HG03342 (cell line): ENCODE measurements around the gene WDR86.
A peak's percentile ranks its signal among the peaks of the same experiment; 100 is the strongest.

Experiments
- ATAC-seq: cut with Tn5 transposase; IDR thresholded peaks from one replicate; pipeline ENCODE4 v1.9.1; 2021; ENCODE audit warnings: mild to moderate bottlenecking, moderate library complexity; ENCODE audit not compliant: unreplicated experiment

WDR86 gene

DNA sequence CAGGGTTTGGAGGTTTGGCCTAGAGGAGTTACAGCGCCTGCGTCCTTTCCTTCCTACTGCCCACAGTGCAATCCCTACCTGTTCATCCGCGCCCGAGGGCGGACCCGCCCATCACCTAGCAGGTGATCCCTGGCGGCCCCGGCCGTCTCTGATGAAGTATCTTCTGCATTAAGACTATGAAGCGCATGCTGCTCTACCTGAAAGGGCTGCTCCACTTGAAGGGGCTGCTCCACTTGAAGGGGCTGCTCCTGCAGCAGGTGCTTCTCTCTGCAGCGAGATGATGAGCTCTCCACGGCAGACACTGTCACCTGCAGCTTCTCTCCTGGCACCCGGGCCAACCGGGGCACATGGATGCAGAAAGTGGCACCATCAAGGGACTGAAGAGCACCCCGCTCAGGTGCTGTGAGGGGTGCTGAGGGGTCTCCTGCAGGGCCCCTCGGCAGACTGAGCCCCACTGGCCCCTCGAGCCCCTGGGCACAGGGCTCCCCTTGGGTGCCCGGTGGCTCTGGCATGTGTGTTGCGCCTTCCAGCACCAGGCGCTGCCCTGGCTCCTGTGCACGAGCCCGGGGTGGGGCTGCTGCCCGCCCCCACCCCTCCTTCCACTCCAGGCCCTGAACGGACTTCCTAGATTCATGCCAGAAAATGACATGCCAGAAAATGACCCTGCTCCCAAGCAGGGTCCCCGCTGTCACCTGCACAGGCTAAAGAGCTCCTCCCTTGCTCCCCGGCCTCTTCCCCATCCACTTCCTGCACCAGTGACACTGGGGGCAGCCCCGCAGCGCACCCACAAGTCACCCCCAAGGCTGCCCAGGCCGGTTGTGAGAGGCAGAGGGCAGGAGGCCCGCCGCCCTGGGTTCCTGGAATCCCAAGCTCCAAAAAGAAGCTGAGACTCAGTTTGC, 29.4 kb downstream of the WDR86 start:
- no peak for ATAC-seq

DNA sequence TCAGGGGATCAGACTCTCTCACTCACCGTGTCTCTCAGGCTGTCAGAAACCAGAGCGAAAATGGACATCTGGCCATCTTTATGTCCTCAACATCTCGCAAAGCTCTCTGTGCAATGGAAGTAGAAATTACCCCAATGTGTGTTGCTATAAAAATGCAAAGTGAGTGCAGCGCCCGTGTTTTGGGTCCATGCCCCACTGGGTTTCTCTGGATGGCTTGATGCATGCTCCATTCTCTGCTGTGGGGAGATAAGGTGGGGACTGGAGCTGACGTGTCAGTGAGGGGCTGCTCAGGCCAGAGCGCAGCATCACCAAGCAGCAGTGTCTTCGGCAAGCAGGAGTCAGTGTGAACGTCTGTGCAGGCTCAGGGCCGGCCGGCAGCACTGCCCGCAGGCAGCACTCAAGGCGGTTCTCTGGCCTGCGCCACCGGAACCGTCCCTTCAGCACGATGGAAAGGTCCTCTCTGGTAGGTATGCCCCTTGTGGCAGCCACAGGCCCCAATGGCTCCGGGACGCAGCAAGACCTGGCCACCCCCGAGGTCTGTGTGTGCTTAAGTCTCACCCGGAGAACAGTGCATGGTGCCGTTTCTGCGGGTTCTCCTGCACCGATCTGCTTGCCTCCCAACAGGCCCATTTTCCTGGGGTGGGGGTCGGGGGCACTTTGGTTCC, 30.2 kb downstream of the WDR86 start:
- no peak for ATAC-seq

DNA sequence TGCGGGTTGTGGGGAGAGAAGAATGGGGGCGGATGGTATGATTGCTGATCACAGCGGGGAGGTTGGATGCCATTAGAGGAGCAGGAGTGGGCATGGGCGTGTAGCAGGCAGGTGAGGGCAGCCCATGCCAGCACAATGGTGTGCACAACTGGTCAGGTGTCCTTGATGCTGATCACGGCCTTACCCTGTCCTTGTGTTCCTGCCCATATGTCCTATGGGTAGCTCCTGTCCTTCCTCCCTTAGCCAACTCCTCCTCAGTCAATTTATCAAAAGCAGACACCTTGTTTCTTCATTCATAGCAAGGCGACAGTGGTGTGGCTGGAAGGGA, 30.7 kb downstream of the WDR86 start:
- no peak for ATAC-seq

DNA sequence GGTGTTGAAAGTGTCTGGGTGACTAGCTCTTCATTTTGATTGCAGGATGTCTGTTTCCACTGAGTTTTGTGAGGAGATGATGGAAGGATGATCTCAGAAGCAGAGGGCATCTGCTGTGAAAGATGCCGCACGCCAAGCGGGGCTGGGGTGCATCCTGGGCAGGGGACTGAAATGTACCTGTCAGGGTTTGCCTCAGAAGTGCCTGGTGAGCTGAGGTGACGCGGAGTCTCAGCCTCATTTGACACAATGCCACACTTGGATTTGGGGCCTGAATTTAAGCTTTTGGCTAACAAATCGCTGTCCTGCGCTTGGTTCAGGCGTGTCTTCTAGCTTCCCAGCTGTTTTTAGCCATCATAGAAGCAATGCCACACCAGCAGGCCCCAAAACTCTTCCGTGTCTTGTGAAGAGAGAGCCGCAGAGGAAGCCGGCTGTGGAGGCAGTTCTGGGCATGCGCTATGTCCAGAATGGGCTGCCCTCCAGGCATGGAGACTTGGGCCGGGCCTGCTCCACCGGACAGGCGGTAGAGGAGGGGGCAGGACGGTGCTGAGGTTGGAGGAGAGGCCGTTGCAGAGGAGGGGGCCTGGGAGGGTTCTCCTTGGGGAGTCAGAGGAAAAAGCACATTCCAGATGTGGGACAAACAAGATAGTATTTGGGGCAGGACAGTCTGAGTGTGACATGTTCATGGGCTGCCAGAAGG, 31.2 kb downstream of the WDR86 start:
- ATAC-seq: no peak

DNA sequence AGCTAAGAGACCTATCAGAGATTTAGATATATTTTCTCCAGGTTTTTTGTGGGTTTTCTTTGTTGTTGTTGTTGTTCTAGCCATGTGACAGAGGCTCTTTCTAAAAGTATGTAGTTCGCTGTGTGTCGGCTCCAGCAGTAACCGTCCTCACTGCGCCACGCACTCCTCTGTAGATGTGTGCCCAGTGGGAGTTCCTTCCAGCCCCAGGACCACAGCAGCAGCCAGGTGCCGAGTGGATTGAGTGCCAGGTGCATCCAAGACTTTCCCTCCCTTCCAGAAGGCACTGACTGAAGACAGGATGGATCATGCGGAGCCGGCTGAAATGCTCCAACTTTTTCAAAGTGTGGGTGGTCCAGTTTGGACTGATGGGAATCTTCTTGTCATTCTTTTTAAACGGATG, 31.8 kb downstream of the WDR86 start:
- ATAC-seq: no peak

DNA sequence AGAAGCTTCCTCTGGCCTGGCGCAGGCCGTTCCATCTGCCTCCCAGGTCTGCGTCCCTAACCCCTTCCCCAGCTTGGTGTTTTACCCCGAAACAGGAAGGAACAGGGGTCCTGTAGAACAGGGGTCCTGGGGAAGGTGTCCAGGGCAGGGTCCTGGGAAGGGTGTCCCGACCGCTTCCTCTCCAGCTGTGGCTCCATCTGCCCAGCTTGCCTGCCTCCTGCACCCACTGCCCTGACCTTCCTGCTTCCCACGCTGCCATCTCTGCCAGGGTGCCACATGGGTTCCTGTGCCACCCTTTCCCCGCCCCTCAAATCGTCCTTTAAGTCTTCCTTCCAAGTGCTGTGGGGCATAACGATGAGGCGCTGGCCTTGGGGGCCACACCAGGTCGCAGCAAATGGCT, 32.4 kb downstream of the WDR86 start:
- no peak for ATAC-seq

DNA sequence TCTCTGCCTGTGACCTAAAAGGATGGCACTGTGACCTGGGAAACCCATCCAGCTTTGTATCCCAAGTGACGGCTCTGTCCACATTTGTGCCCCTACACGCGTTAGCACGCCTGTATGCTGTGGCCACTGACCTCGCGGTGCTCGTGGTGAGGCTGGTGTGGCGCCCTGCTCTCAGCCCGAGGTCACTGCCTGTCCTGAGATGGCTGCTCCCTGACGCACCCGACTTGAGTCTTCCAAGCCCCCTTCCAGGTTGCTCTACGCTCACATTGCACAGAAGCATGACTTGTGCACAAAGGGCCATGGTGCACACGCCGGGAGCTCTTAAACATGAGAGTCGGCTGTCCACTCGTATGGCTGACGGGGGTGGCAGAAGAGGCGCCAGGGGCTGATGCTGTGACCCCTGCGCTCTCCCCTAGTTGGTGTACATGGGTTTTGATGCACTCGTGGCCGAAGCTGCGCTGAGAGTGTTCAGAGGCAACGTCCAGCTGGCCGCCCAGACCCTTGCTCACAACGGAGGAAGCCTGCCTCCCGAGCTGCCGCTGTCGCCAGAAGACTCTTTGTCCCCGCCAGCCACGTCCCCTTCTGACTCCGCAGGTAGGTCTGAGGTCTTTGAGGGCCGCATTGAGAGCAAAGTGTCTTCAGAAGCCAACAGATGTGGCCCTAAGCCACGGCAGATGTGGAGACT, 33.5 kb downstream of the WDR86 start:
- no peak for ATAC-seq

DNA sequence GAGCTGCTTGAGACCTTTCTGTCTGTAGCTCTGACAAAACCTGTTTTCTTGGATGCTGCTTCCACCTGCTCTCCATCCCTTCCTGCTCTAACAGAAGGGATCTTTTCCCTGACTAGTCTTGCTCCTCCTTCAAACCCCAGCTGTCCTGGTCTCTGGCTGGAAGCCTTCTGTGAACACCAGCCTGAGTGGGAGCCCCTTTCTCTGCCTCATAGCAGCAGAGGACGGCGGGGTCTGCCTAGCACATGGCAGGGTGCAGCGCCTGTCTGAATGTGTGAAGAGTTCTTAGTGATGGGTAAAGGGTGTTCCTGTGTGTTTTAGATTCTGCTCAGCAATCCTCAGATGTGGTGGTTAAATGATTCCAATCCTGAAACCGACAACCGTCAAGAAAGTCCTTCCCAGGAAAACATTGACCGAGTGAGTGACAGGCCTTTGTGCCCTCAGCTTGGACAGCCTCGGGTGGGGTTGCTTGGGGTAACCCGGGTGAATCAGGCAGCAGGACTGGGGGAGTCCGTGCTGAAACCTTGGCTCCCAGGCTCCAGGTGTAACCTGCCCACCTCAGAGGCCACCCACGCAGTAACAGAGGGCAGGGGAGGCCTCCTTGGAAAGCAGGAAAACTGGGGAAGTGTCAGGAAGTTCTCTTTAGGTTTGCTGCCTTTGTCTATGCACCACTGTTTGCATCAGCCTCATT, 34.2 kb downstream of the WDR86 start:
- ATAC-seq: no peak

DNA sequence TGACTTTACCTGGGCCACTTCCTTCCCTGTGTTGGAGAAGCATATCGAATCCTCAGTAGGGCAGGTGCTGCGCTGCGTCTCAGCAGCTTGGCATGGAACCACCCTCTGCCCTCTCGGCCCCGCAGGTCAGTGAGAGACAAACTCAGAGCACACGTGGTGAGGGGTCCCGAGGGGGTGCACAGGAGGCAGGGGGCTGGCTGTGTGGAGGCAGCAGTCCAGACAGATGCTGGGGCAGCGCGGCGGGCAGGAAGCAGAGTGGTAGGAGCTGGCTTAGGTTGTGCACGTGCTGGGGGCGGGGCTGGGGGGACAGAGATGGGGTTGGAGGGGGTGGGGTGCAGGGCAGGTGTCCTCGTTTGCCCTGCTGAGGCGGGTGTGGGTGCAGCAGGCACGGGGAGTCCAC, 35.1 kb downstream of the WDR86 start:
- ATAC-seq: no peak

DNA sequence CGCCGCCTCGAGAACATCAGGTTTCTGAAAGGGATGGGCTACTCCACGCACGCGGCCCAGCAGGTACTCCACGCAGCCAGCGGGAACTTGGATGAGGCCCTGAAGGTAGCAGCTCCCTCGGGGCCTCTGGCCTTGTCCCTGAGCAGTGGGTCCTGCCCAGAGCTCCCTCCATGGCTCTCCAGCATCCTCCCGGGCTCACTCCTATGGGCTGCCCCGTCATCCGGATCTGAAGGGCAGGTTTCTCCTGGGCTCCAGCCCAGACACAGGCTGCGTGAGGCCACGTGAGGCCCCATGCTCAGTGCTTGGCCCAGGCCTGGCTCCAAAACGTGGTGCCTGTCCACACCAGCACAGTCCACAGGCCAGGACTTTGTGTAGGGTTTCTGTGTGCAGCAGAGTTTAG, 35.7 kb downstream of the WDR86 start:
- ATAC-seq: no peak

DNA sequence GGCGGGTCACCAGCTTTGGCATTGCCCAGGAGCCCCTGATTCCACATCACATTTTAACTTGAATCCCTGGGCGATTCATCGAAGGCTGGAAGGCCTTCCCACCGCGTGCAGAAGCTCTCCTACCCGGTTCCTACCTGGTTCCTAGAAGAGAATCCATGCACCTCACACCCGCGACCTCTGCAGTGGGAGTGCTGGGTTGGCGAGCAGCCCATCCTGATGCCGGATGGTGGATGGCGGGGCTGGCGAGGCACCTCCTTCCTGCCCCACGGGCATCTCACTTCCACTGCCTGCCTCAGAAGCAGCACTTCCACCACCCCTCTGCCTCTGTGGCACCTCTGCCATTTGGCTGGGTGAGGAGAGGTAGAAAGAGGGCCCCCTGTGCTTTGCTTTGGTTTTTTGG, 36.2 kb downstream of the WDR86 start:
- no peak for ATAC-seq

DNA sequence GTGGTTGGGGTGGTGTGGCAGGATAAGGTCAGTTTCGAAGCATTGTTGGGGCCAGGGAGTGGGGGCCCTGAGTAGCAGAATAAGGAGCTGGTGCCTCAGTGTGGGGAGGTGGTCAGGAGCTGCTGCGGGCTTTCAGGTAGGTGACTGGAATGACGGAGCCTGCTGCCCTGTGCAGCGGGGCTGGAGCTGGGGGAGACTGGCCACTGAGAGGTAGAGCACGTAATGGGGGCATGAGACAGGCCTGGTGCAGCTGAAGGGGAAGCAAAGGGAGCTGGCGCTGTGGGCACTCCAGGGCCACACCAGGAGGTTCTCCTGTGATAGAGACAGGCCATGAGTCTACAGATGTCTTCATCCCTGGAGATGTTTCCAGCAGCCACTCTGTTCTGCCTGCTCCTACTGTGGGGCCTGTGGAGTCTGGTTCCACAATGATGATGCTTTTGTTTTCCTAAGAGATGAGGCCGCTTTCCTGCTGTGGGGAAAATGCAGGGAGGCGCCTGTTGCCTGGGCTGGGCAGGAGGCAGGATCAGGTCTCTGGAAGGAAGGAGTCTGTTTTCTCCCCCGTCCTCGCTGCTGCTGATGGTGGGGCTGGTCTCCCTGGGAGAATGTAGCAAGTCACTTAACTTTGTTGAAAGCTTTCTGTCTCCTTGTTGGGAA, 37.1 kb downstream of the WDR86 start:
- ATAC-seq: no peak

DNA sequence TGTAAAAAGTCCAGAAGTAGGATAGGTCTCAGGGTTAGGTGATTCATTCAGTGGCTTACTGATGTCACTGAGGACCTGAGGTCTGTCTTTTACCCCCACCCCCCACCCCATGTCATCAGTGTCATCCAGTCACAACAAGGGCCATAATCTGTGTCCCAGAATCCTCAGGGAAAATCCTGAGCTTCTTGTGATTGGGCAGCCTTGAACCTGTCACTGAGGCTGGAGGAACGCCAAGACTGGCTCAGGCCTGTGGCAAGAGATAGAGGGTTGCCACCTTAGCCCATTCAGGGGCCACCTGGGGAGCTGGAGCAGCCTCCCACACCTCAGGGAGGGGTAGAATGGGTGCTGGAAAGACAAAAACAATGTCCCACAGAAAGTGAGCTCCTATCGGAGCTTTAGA, 38.6 kb downstream of the WDR86 start:
- ATAC-seq: no peak

DNA sequence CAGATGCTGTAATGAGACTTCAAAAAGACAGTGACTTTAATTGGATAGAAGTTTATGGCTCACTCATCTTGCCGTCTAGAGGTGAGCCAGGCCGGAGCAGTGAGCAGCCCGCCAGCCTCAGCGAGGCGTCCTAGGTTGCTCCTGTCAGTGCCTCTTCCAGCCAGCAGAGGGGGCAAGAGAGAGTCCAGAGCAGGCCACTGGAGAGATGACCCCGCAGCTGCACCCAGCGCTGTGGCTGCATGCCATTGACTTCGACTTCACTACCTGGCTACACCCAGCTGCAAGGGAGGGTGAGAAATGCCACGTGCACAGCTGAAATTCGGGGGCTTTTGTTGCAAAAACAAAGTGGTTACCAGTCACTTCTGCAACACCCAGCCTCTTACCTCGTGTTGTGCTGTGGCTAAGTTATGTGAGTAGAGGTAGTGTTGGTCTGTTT, 41.7 kb downstream of the WDR86 start:
- peak; percentile 98 for ATAC-seq

DNA sequence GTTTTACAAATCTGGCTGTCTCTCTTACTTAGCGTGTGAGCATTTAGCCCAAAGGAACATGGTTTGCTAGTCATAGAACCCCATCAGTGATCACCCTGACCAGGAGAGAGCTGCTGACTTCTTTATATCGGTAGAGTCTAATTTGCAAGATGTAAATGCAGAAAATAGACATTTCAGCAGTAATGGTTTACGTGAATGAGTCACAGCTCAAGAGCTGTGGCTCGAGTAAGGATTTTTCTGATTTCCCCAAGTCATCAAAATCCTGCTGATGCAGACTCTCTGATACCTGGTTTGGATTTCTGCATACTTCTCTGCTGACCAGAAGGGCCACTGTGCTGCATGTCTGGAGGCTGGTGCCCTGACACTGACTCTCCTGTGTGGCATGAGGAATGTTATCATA, 42.6 kb downstream of the WDR86 start:
- ATAC-seq: no peak

DNA sequence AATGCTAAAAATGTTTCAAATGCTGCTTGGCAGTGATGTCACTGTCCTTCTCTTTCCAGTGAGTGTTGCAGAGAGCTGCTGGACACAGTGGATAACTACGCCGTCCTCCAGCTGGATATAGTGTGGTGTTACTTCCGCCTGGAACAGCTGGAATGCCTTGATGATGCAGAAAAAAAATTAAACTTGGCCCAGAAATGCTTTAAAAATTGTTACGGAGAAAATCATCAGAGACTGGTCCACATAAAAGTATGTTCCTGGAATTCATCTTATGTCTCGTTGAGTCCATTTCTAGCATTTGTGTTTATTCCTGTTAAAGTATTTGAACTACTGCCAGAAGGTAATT, 43.0 kb downstream of the WDR86 start:
- no peak for ATAC-seq

DNA sequence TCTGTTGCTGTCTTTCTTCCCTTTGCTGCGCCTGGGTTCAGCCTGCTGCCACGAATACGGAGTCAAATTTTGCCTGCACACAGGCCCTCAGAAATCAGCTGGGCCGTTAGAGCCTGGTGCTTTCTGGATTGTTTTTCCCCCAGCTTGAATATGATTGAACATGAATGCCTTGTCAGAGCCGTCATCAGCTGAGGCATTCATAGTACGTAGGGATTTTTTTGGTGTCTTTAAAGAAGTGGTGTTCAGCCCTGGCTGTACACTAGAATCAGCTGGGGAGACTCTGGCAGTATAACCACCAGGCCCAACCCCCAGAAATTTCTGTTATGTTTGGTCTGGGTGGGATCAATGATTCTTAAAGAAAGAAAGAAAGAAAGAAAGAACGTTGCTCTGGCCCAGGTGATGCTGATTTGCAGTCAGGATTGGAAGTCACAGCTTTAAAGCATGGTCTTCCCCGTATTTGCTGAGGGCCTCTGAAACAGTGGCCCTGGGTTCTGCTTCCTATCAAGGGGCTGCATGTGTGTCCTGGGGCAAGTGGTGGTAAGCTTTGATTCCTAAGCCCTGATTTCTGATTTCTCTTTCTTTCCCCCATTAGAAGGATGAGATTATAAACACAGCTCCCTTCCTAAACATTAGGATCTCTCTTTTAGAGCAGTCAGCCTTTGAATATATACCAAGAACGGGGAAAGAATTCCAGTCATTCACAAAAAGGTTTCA, 43.5 kb downstream of the WDR86 start:
- ATAC-seq: no peak

DNA sequence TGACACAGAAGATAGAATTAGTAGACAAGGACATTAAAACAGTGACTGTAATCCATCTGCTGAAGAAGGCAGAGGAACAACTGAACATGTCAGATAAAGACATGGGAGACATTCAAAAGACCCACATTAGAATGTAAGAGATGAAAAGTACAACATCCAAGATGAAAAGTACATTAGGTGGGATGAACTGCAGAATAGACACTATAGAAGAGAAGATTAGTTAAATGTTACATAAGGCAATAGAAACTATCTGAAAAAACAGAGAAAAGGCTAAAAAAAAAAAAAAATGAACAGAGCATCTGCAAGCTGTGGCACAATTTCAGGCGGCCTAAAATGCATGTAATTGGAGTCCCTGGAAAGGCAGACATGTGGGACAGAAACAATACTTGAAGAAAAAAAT, 46.7 kb downstream of the WDR86 start:
- no peak for ATAC-seq

DNA sequence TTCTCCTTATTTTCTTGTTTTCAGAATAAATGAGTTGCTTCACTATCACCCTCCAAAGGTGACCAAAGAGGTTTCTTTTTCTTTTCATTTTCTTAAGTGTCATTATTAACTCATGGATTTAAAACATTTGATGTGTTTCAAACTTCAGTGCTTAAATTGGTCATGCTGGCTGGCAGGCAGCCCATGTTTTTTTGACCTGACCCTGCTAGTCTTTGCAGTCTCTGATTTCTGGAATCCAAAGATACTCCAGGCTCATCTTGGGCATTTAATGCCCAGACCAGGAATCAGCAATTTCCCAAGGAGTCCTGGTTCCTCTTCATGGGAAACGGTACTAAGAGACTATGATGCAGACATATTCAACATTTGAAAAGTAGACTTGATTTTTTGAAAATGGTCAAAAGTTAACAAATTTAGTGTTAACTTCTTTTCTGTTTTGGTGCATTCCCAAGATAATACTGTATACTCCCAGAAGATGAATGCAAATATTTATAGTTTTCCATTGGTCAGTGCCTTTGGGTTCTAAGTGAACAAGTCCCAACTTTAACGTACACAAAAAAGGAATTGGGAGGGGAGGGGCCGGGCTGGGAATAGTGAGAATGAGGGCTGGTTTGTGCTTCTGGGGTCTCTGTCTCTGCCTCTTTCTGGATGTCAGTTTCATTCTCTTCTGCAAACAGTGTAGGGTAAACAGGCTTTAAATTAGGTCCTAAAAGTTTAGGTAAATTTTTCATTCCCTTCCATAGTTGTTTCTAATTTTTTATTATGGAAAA, 48.5 kb downstream of the WDR86 start:
- ATAC-seq: no peak
